GM12878 (cell line): ENCODE measurements around the gene GRK7. TPM values are rescaled to one million over a fixed set of nuclear protein-coding genes. Genes with fewer than 3 reads are reported as not detected.

Experiments
- ATAC-seq: fragments of 200-7000 bp; cut with Tn5 transposase; 3 replicates; pipeline ENCODE4 v1.9.1; 2020; ENCODE audit warnings: mild to moderate bottlenecking, moderate library complexity
- BruUV-seq: library from RNA; stranded (reverse); fragments of 400-500 nt; replicated peaks from 2 replicates; lab custom pipeline; 2021; lab: Mats Ljungman, UMichigan
- CTCF ChIA-PET: fragments of 300-600 bp; sonication (Branson Sonifier 250); formaldehyde crosslinking; extraction: SDS; loops from one replicate; lab custom pipeline; 2021; ENCODE audit warnings: inconsistent platforms; lab: Yijun Ruan, JAX
- POLR2A ChIA-PET: fragments of 350-600 bp; formaldehyde crosslinking; extraction: SDS; loops from one replicate; lab custom pipeline; 2021; ENCODE audit warnings: inconsistent platforms; lab: Charles Lee
- RAD21 ChIA-PET: fragments of 300-600 bp; sonication (Branson Sonifier 250); formaldehyde crosslinking; loops from one replicate; lab custom pipeline; 2023; ENCODE audit warnings: antibody characterized with exemption; ENCODE audit not compliant: unreplicated experiment; lab: Charles Lee
- SMC1A ChIA-PET: fragments of 300-600 bp; sonication (Branson Sonifier 250); formaldehyde crosslinking; loops from one replicate; lab custom pipeline; 2023; ENCODE audit not compliant: unreplicated experiment, uncharacterized antibody; lab: Charles Lee
- DNase-seq: peaks from one replicate; pipeline ENCODE4 v3.0.0-alpha.2; 2011; ENCODE audit warnings: low read depth, low spot score
- FAIRE-seq: peaks from 3 replicates; lab custom pipeline; 2011; peaks lifted over from hg19 to GRCh38; lab: Jason Lieb, UNC
- H2AFZ ChIP-seq: 2 replicates; pipeline ENCODE4 v1.6.0; 2011; ENCODE audit warnings: low read depth, low read length, control low read depth; ENCODE audit not compliant: control insufficient read depth
- H3K27ac ChIP-seq: 2 replicates; pipeline ENCODE4 v1.5.1; 2011; ENCODE audit warnings: control low read depth; ENCODE audit not compliant: control insufficient read depth, insufficient read depth
- H3K27me3 ChIP-seq, 2 experiments: replicated peaks in 1 of 2; 2 replicates each; pipeline versions ENCODE4 v1.6.0 to v1.6.1; 2011; ENCODE audit warnings: low read length in 1 of 2; ENCODE audit not compliant: control insufficient read depth in 2 of 2, insufficient read depth in 2 of 2
- H3K36me3 ChIP-seq, 2 experiments: 2 replicates each; pipeline ENCODE4 v1.5.1; 2011; ENCODE audit warnings: low read length in 1 of 2; ENCODE audit not compliant: control insufficient read depth in 2 of 2, insufficient read depth in 2 of 2
- H3K4me1 ChIP-seq: 2 replicates; pipeline ENCODE4 v1.6.1; 2011; ENCODE audit warnings: mild to moderate bottlenecking, low read length, moderate library complexity, mixed read lengths; ENCODE audit not compliant: control insufficient read depth, insufficient read depth
- H3K4me2 ChIP-seq: 2 replicates; pipeline ENCODE4 v1.6.0; 2011; ENCODE audit warnings: control low read depth; ENCODE audit not compliant: control insufficient read depth, insufficient read depth
- H3K4me3 ChIP-seq: fragments of 200-600 bp; sonication (generic); 2 replicates; pipeline ENCODE4 v1.5.1; 2016
- H3K79me2 ChIP-seq: 2 replicates; pipeline ENCODE4 v1.6.0; 2011; ENCODE audit warnings: low read length; ENCODE audit not compliant: control insufficient read depth, insufficient read depth
- H3K9ac ChIP-seq: 2 replicates; pipeline ENCODE4 v1.8.0; 2011; ENCODE audit warnings: low read length, control low read depth, mixed read lengths; ENCODE audit not compliant: control insufficient read depth, insufficient read depth
- H3K9me3 ChIP-seq: replicated peaks from 3 replicates; pipeline ENCODE4 v1.5.1; 2011; ENCODE audit warnings: mild to moderate bottlenecking, low read length; ENCODE audit not compliant: control insufficient read depth, insufficient read depth
- H4K20me1 ChIP-seq: 2 replicates; pipeline ENCODE4 v1.6.0; 2011; ENCODE audit not compliant: control insufficient read depth, insufficient read depth
- FOS ChIP-seq: IDR thresholded peaks from 3 replicates; pipeline ENCODE4 v1.6.1; 2011; ENCODE audit warnings: borderline replicate concordance; ENCODE audit not compliant: insufficient read length; ENCODE audit errors: extremely low read depth
- HCFC1 ChIP-seq: fragments of 150-350 bp; IDR thresholded peaks from 2 replicates; pipeline ENCODE4 v1.6.1; 2014; ENCODE audit warnings: low read length
- PAX5 ChIP-seq: IDR thresholded peaks from 2 replicates; pipeline ENCODE4 v1.6.1; 2011; ENCODE audit warnings: low read depth, low read length, borderline replicate concordance
- RUNX3 ChIP-seq: IDR thresholded peaks from 2 replicates; pipeline ENCODE4 v1.6.1; 2012; ENCODE audit warnings: low read length, inconsistent platforms
- TAF1 ChIP-seq: IDR thresholded peaks from 2 replicates; pipeline ENCODE4 v1.6.1; 2011; ENCODE audit warnings: mild to moderate bottlenecking, low read depth, low read length, borderline replicate concordance
- WGBS: methylation state at CpG from one replicate; pipeline ENCODE4 v1.1.6; 2016; ENCODE audit warnings: low lambda C conversion rate; ENCODE audit not compliant: insufficient replicate concordance, insufficient coverage; ENCODE audit errors: missing lambda C conversion rate; 5-methylcytosine and 5-hydroxymethylcytosine counted together
- in situ Hi-C: fragments of 300-500 bp; cut with MboI; formaldehyde crosslinking; loops from 9 replicates; pipeline ENCODE4 v1.14.3; 2018; ENCODE audit warnings: mixed read lengths
- intact Hi-C: fragments of 100-400 bp; cut with micrococcal nuclease; formaldehyde crosslinking; loops from one replicate; pipeline ENCODE4 v1.14.2; 2022; ENCODE audit not compliant: unreplicated experiment
- polyA plus RNA-seq, 11 experiments: library from polyadenylated mRNA; depleted of rRNA in 4 of 11; unstranded in 6 of 11; stranded (reverse) in 5 of 11; fragments of >200 nt; fragmentation: Nextera tagmentation in 4 of 11; fragmentation: Illumina TruSeq in 1 of 11; extraction: Ambion mirVana in 4 of 11; extraction: Trizol in 1 of 11; gene quantifications; 1 replicate in 1 of 11; 2 replicates in 10 of 11; pipeline versions ENCODE4 v1.2.1 to v1.2.3, GENCODE V29; 2011 to 2016; ENCODE audit warnings: inconsistent platforms in 2 of 11, missing spikeins in 2 of 11, low read depth in 1 of 11
- total RNA-seq, 4 experiments: library from RNA; depleted of rRNA in 3 of 4; stranded (reverse); fragments of >200 nt in 3 of 4; fragmentation: Illumina TruSeq in 1 of 4; extraction: Trizol in 1 of 4; gene quantifications; 2 replicates each; pipeline versions ENCODE4 v1.2.1 to v1.2.3, GENCODE V29; 2013 to 2021

The GRK7 gene
- total and polyA plus RNA-seq, 10 of the 15 experiments (the other 5 are each of a cell fraction or from before 2014, with no cell fraction given) = not detected

GRCh38 chr3:141738891-141739363, 24.3 kb upstream of the GRK7 start:
- ChIA-PET CTCF (interaction anchor here (0.6 to 2.6 kb wide), 14 partner anchors 12 to 1246 kb away, joined by 3 to 33 read pairs (median 4); partner anchors contain the start of gene ATP1B3), POLR2A (interaction anchor here (0.6 to 1.8 kb wide), 5 partner anchors 136 to 541 kb away, joined by 3 to 12 read pairs (median 6); no protein-coding TSS in a partner anchor), RAD21 (interaction anchor here (0.6 to 4.1 kb wide), 7 partner anchors 12 to 287 kb away, joined by 3 to 23 read pairs (median 4); partner anchors contain the start of gene ATP1B3), SMC1A (interaction anchor here (1.0 to 1.9 kb wide), 10 partner anchors 11 to 524 kb away, joined by 3 to 8 read pairs (median 4); no protein-coding TSS in a partner anchor)
- TF ChIP-seq RUNX3 (peak; percentile 10; the same call in 1 of the 2 replicates), HCFC1 (no peak), PAX5 (no peak), FOS (no peak), TAF1 (peak; percentile 23; the same call in 1 of the 2 replicates)
- H3K27ac ChIP-seq = peak overlapping the region; percentile 87
- BruUV-seq = TSS peak; percentile 60
- H3K9ac ChIP-seq = peak overlapping the region; percentile 85
- 0% methylated on average over 11 of the region's 11 CpGs for WGBS
- 0 out of 2 replicates have a peak, but pooled peaks cover 5% of the 10 kb centered on the region for H3K4me1 ChIP-seq
- no peak for DNase-seq
- H3K4me3 ChIP-seq = peak overlapping the region; percentile 91
- peaks cover 54% of the 10 kb centered on the region for H3K79me2 ChIP-seq
- H2AFZ ChIP-seq = peak overlapping the region; percentile 94
- no peaks in the 10 kb centered on the region for H3K27me3 ChIP-seq
- in situ Hi-C loops (no loop called here), intact Hi-C loops (loop anchor here (1.0 to 5.0 kb wide), 3 partner anchors 137 to 543 kb away; partner anchors contain the start of gene ATP1B3)
- H3K36me3 ChIP-seq = peaks cover 0 to 3% of the 10 kb centered on the region in 2 experiments; a peak in 1 of 4 replicates
- peak; percentile 45 for ATAC-seq
- no peaks in the 10 kb centered on the region for H4K20me1 ChIP-seq
- no peak for FAIRE-seq
- peak overlapping the region; percentile 66; the same call in 1 of the 2 replicates for H3K4me2 ChIP-seq
- H3K9me3 ChIP-seq = no peaks in the 10 kb centered on the region
